Hippocampal formation (tissue), 2 donors: ENCODE data around the gene FAXDC2.
"Not testable (repeated sequence)": the region's sequence is repeated elsewhere in the genome, so short reads cannot be mapped to it uniquely, and the experiment has no call there.

Experiments
- DNase-seq, 2 donors: peaks; one replicate each; lab custom pipeline; 2025; lab: John Stamatoyannopoulos, UW

The FAXDC2 gene

GRCh38 chr5:154861946-154862345 lies 11.5 kb upstream of the FAXDC2 start:
- DNase-seq = no peak

DNA sequence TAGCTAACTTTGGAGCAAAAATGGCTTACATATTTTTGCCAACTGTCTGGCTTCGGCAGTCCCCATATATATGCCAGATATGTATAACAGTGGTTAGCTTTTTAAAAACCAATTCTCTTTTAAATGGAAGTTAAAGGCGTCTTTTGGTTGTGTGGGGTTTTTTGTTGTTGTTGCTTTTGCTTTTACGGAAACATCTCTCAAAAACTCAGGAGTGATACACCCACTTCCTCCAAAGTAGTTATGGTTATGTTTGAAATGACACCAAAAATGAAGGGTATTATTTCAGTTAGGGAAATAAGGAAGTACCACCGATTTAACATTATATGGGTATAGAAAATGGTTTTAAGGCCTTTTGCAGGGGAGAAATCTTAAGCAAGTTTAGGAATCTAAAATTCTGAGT lies 10.4 kb upstream of the FAXDC2 start:
- no peak for DNase-seq

GRCh38 chr5:154860123-154860522 lies 9.7 kb upstream of the FAXDC2 start:
- DNase-seq = no peak

- DNase-seq = no peak
Measured at GRCh38 chr5:154858972-154859871, 8.8 kb upstream of the FAXDC2 start.

- peak; percentile 96 to 98 for DNase-seq
Measured at GRCh38 chr5:154858297-154858971, 8.0 kb upstream of the FAXDC2 start, which contains the start of gene CNOT8. Gene CNOT8, plus strand, starts transcription at chr5:154858627. Its CDS starts 4,652 bp downstream, at chr5:154863279.

DNA sequence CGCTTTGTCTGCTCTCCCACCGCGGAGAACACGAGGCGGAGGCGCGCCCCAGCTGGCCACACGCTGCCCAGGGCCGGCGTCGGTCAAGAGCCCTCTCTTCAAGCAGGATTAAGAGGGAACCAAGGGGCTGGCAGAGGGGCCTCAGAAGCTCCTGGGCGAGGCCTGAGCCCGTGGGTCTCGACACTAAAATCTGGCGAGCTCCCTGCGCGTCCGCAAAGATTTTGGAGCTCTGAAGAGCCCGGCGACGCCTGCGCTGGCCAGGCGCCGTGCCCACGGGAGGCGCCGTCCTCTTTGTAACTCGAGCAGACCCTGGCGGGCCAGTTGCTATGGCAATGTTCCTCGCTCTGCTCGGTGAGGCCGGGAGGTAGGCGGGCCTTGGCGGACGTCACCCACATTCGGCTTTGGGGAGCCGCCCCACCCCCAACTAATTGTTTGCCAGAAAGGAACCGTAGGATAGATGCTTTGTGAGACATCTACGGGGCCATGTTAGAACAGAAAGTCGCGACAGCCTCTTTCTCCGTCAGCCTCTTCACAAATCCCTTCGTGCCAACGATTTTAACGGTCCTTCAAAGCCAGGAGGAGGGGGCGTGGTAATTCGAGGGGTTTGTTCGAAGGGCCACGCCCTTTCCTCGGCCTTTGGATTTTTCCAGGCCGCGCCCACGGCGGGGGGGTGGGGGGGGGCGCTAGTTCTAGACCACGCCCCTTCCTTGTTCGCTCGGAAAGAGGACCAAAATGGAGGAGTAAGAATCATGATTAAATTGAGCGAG lies 7.3 kb upstream of the FAXDC2 start:
- DNase-seq = peak; percentile 96 to 97

DNA sequence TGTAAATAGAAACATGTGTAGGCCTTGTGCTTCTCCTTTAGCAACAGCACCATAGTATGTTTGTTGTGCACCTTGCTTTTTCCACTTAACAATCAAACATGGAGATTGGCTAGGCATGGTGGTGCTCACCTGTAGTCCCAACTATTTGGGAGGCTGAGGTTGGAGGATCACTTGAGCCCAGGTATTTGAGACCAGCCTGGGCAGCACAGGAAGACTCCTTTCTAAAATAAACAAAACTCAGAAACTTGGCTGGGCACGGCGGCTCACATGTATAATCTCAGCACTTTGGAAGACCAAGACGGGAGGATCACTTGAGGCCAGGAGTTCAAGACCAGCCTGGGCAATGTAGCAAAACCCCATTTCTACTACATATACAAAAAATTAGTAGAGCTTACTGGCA lies 948 bp upstream of the FAXDC2 start:
- DNase-seq = no peak

DNA sequence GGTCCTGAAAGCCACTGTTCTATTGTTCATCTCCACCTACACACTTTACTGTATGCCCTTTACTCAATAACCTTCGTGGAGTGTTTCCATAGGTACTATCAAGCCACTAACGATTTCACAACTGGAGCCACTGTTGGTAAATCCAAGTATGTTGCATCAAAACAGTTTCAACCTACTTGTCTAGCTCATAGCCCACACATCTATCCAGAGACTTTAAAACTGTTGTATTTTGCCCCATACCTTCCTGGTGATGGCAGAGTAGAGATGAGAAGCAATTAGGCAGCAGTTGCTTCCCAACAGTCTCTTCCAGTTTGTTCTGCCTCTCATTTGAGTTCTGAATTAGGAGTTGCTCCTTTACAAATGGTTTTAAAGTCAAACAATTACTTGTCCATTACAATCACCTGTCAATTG lies 607 bp downstream of the FAXDC2 start:
- peak in 1 of 2 donors; percentile 68 for DNase-seq

DNA sequence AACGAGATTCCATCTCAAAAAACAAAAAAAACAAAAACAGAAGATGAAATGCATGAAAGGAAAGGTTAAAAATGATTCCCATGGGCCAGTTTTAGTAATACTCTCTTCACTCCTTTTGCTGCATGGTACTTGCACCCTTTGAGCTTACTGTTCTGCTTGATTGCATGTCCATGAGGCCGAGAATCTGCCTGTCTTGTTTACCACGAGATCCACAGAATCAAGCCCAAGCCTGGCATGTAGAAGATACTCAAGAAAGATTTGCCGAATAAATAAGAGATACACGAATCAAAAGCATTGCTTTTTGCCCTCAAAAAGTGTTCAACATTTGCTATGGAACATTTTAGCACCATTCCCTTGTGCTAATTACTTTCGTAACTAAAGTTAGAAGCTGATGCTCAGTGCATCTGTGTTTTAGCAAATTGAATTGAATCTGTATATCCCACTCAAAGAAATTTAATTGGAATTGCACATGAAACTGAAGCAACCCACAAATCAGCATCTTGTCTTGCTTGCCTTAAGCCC lies 1.1 kb downstream of the FAXDC2 start:
- peak in 1 of 2 donors; percentile 68 for DNase-seq

DNA sequence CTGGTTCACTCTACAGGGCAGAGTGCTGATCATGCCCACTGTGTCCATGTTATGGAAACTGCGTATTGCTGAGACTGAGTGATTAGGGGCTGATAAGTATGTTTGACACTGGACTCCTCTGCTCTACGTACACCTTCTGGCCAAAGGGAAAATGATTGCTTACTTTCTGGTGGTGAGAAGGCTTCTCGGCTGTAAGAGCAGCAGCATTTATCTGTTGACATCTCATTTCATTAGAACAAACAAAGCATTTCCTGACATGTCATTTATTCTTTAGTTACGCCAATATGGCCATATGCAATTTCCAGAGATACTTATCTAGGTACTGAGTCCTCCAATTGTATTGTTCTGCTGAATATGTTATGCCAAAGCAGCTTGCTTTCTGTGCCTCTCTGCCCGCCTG lies 5.6 kb downstream of the FAXDC2 start:
- DNase-seq = no peak

DNA sequence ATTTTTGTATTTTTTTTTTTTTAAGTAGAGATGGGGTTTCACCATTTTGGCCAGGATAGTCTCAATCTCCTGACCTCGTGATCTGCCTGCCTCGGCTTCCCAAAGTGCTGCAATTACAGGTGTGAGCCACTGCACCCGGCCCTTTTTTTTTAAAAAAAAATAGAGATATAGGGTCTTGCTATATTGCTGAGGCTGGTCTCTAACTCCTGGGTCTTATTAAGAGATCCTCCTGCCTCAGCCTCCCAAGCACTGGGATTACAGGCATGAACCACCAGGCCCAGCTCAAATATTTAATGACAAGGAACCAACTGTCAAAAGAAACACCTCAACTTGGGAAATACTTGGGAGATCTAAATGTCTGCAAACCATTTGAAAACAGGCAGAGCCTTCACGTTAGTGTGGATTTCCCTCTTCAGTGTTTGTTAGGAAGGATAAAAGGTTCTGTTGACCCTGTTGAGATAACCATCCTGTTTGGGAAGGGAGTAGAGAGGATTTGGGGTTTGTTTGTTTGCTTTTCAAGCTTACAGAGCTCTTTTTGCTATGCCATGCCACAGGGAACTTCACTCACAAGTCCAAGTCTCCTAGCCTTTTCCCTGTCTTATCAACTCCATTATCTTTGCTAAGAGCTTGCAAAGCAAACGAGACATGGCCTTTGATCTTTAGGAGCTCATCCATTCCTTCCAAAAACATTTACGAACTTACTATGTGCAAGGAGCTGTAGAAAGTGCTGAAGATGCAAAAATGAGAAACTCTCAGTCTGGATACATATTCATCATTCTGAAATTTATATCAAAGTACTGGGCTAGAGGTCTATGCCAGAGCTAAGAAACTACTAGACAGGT lies 7.5 kb downstream of the FAXDC2 start:
- no peak for DNase-seq

GRCh38 chr5:154841273-154841661 lies 9.1 kb downstream of the FAXDC2 start:
- DNase-seq = no peak

DNA sequence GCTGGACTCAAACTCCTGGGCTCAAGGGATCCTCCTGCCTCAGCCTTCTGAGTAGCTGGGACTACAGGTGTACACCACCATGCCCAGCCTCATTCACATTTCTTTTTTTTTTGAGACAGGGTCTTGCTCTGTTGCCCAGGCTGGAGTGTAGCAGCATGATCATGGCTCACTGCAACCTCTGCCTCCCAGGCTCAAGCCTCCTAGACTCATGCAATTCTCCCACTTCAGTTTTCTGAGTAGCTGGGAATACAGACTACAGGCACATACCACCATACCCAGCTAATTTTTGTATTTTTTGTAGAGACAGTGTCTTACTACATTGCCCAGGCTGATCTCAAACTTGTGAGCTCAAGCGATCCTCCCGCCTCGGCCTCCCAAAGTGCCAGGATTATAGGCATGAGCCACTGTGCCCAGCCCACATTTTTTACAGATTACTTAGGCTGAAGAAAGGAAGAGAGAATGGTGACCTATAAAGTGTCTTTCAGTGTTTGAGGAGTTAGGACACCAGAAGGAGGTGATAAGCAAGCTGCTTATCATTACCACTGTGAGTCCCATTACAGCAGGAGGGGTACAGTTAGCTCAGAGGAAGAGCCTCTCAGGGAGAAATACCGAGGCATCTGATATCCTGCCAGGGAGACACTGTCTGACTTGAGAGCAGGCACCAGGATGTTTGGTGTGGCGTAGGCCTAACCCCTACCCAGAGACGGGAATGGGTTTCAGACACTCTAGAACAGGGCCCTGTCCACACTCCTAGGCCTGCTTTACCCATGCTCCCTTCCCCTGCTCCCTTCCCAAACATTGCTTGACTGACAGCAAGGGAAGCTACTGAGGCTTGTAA lies 9.7 kb downstream of the FAXDC2 start:
- no peak for DNase-seq

DNA sequence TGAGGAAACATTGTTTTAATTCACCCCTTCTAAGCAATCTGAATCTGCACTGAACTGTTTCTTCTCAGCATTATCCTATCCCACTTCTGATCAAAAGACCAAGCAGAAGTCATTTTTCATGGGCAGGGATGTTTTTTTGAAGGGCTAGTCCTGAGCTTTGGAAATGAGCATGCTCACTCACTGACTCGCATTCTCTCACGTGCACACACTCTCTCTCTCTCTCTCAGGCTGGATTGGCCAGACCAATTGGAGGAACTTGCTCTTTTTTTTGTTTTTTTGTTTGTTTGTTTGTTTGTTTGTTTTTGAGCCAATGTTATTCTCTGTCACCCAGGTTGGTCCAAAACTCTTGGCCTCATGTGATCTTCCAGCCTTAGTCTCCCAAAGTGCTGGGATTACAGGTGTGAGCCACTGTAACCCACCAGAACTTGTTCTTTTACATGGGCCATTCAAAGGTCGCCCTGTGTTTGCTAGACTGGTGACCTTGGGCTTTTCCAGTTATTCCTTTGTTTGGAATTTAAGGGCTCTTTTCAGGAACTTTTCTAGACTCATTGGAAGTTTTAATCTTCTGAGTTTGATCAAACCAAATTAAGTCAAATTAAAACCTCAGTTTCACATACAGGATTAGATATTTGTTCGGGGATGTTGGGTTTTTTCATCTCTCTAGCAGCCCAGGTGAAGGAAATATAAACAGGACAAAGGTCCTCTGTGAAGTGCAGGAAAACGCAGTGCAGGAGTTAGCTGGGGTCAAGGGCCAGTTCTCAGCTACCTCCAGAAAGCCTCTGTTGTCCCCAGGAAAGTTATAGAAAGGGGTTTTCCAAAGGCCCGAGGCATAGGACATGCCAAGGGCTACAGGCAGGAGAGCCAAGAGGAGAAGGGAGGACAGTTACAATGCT lies 13.1 kb downstream of the FAXDC2 start:
- no peak for DNase-seq

DNA sequence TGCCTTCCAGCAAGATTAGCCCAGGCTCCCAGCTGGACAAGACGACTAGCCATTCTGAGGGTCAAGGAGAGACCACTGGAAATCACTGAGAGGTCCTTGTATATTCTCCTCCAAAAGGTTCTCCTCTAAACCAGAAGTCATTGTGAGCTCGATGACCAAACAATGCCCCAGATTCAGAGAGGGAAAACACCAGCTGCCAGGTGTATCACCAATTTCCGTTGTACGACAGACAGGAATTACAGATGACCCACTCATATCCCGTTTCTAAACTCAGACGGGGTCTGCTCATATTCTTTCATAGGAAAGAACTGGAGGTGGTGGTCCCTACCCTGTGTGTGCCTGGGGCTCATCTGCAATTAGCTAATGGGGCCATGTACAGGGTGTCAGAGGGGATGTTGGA lies 14.2 kb downstream of the FAXDC2 start:
- DNase-seq = no peak

- DNase-seq = not testable (repeated sequence)
Measured at GRCh38 chr5:154835701-154836052, 14.7 kb downstream of the FAXDC2 start.

GRCh38 chr5:154834053-154834452 lies 16.4 kb downstream of the FAXDC2 start:
- DNase-seq = no peak

DNA sequence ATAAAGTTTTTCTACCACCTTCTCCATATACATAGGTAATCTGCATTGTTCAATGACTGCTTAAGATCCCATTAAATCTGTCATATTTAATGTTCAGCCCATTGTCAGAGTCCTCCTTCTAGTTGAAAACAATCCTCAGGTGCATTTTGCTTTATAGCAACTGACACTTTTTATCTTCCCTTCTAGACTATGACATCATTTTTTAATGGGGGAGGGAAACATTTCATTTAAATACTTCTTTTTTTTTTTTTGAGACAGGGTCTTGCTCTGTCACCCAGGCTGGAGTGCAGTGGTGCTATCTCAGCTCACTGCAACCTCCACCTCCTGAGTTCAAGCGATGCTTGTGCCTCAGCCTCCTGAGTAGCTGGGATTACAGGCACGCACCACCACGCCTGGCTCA lies 17.6 kb downstream of the FAXDC2 start:
- not testable (repeated sequence) for DNase-seq

DNA sequence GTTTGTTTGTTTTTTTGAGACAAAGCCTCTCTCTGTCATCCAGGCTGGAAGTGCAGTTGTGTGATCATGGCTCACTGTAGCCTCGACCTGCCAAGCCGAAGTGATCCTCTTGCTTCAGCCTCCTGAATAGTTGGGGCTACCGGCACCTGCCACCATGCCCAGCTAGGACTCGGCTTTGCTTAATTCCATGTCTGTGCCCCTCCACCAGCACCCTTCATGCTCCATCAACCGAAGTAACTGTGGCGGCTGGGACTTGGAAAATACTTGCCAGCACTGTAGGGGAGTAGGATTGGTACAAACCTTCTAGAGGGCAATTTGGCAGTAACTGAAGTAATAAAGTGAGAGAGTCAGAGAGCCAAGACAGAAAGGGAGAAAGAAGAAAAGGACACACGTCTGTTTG lies 19.0 kb downstream of the FAXDC2 start:
- DNase-seq = no peak
